Right lobe of liver (tissue), 6 donors: Measurements from ENCODE around the gene ELF1. TPM values are rescaled to one million over a fixed set of nuclear protein-coding genes. Genes with fewer than 3 reads are reported as not detected.

Source experiments
- ATAC-seq, 4 donors: fragments of 200-7000 bp; cut with Tn5 transposase; one replicate each; pipeline ENCODE4 v1.9.1; 2020; ENCODE audit warnings: mild to moderate bottlenecking in 4 of 4, moderate library complexity in 4 of 4
- DNase-seq, 3 donors: peaks; one replicate each; pipeline ENCODE4 v3.0.0-alpha.2; 2020
- H3K27ac ChIP-seq, 3 donors: fragments of 200-600 bp; one replicate each; pipeline ENCODE4 v1.8.0; 2022
- H3K27me3 ChIP-seq, 2 donors: fragments of 200-600 bp; one replicate each; pipeline ENCODE4 v1.8.0; 2022
- H3K36me3 ChIP-seq, 4 donors: fragments of 200-600 bp; sonication (generic) in 1 of 4; one replicate each; pipeline versions ENCODE4 v1.5.1 to v1.8.0; 2017 to 2022; ENCODE audit warnings: control low read depth in 1 of 4
- H3K4me1 ChIP-seq, 4 donors: fragments of 200-600 bp; sonication (generic) in 1 of 4; one replicate each; pipeline versions ENCODE4 v1.5.1 to v1.8.0; 2017 to 2022; ENCODE audit warnings: control low read depth in 1 of 4
- H3K4me3 ChIP-seq, 3 donors: fragments of 200-600 bp; one replicate each; pipeline ENCODE4 v1.8.0; 2022
- H3K9me3 ChIP-seq, 4 donors: fragments of 200-600 bp; sonication (generic) in 1 of 4; one replicate each; pipeline versions ENCODE4 v1.5.1 to v1.8.0; 2017 to 2022; ENCODE audit warnings: control low read depth in 1 of 4
- CTCF ChIP-seq, 4 donors: fragments of 200-600 bp in 3 of 4; fragments of 450-650 bp in 1 of 4; IDR thresholded peaks; one replicate each; pipeline versions ENCODE4 v1.5.1 to v1.8.0; 2016 to 2022; ENCODE audit warnings: antibody characterized with exemption in 4 of 4, mild to moderate bottlenecking in 2 of 4
- POLR2A ChIP-seq: fragments of 450-650 bp; IDR thresholded peaks from one replicate; pipeline ENCODE4 v1.6.1; 2017; ENCODE audit warnings: antibody characterized with exemption, mild to moderate bottlenecking
- WGBS: methylation state at CpG from one replicate; pipeline ENCODE4 v1.1.6; 2018; ENCODE audit warnings: low coverage, low lambda C conversion rate; ENCODE audit not compliant: insufficient coverage; ENCODE audit errors: missing lambda C conversion rate; 5-methylcytosine and 5-hydroxymethylcytosine counted together
- intact Hi-C, 2 donors: fragments of 100-400 bp; cut with DNase I; formaldehyde crosslinking; loops; one replicate each; pipeline versions ENCODE4 v1.11.2 to v1.14.1; 2022
- total RNA-seq, 6 experiments: library from RNA; depleted of rRNA in 2 of 6; stranded (reverse); fragments of >200 nt in 2 of 6; fragmentation: NEBNext Ultra II Directional in 3 of 6; extraction: Animal tissue kit (Norgen Biotek cat#: 25700) in 3 of 6; gene quantifications; one replicate each; pipeline versions ENCODE4 v1.1.0 to v1.2.4, GENCODE V29; 2016 to 2023
- donor health status: DM: no; HTN: yes; CAD: no.
- donor health status: DM: no; HTN: no; CAD: no.
- donor health status: DM: no; HTN: no; CAD: no.
- donor health status: DM: no; HTN: yes; CAD: no.
- donor health status: DM: no; HTN: yes; CAD: no.

Gene ELF1
- total RNA-seq, 6 experiments from 2014 or later, result 24.1 to 35.4 (median 31.0) TPM

- Histone ChIP-seq H3K27ac (peak overlapping the region; percentile 58 to 73 (median 65)), H3K9me3 (no peaks in the 10 kb centered on the region), H3K4me3 (peak overlapping the region in 2 of 3 donors; percentile 2 to 20), H3K27me3 (no peaks in the 10 kb centered on the region), H3K36me3 (no peaks in the 10 kb centered on the region), H3K4me1 (peaks cover 0 to 29% (median 10%) of the 10 kb centered on the region in 4 donors)
- DNase-seq, result no peak
- intact Hi-C loops, result no loop called here
- WGBS, result 24% methylated on average over 3 of the region's 3 CpGs
- ATAC-seq, result peak; percentile 44 to 61 (median 56)
- TF ChIP-seq POLR2A (no peak), CTCF (IDR thresholded peaks at IDR 0.05) (no peak)
These were observed 1.1 kb downstream of the ELF1 start for GRCh38 chr13:41017817-41018601.

- WGBS, result 20% methylated on average over 2 of the region's 2 CpGs
- intact Hi-C loops, result no loop called here
- TF ChIP-seq CTCF (IDR thresholded peaks at IDR 0.05), result no peak
- TF ChIP-seq POLR2A, result no peak
- DNase-seq, result no peak
- H3K27ac ChIP-seq, result peak overlapping the region; percentile 58 to 73 (median 65)
- no peaks in the 10 kb centered on the region for H3K27me3 ChIP-seq
- H3K9me3 ChIP-seq, result no peaks in the 10 kb centered on the region
- no peaks in the 10 kb centered on the region for H3K36me3 ChIP-seq
- H3K4me1 ChIP-seq, result peaks cover 0 to 29% (median 10%) of the 10 kb centered on the region in 4 donors
- peak in 3 of 4 donors; percentile 37 to 54 (median 39) for ATAC-seq
- H3K4me3 ChIP-seq, result peak overlapping the region in 2 of 3 donors; percentile 2 to 16
These were observed 2.0 kb downstream of the ELF1 start for GRCh38 chr13:41017159-41017558.

GRCh38 chr13:41015920-41016319 is 3.2 kb downstream of the ELF1 start:
- intact Hi-C loops, result no loop called here
- 69% methylated on average over 6 of the region's 6 CpGs for WGBS
- ATAC-seq, result no peak
- H3K27me3 ChIP-seq, result no peaks in the 10 kb centered on the region
- H3K4me1 ChIP-seq, result peaks cover 0 to 29% (median 10%) of the 10 kb centered on the region in 4 donors
- TF ChIP-seq POLR2A (no peak), CTCF (IDR thresholded peaks at IDR 0.05) (no peak)
- no peaks in the 10 kb centered on the region for H3K9me3 ChIP-seq
- no peak for DNase-seq
- no peaks in the 10 kb centered on the region for H3K36me3 ChIP-seq
- H3K4me3 ChIP-seq, result no peak overlapping the region
- H3K27ac ChIP-seq, result no peak overlapping the region

- no peak for ATAC-seq
These were observed 5.3 kb downstream of the ELF1 start for GRCh38 chr13:41013835-41014234.

More at GRCh38 chr13:41013835-41014234, 5.3 kb downstream of the ELF1 start:
- TF ChIP-seq CTCF (IDR thresholded peaks at IDR 0.05) (no peak), POLR2A (no peak)
- intact Hi-C loops, result no loop called here
- H3K36me3 ChIP-seq, result no peaks in the 10 kb centered on the region
- H3K27ac ChIP-seq, result no peak overlapping the region
- no peaks in the 10 kb centered on the region for H3K27me3 ChIP-seq
- H3K4me1 ChIP-seq, result peaks cover 0 to 21% (median 4%) of the 10 kb centered on the region in 4 donors
- WGBS, result 76% methylated on average over 2 of the region's 2 CpGs
- no peak overlapping the region for H3K4me3 ChIP-seq
- no peak for DNase-seq
- H3K9me3 ChIP-seq, result no peaks in the 10 kb centered on the region
